ENCODE results near the gene NCR2.

- TF ChIP-seq CTCF (IDR thresholded peaks at IDR 0.05) (no peak), POLR2A (IDR thresholded peaks at IDR 0.05) (no peak)
Observed at GRCh38 chr6:41335296-41335695, at the start of gene NCR2.

Measured in esophagus squamous epithelium (tissue), 4 donors.